CMK (cell line): ENCODE results near the gene RNF41.
"Not testable (repeated sequence)": the region's sequence is repeated elsewhere in the genome, so short reads cannot be mapped to it uniquely, and the experiment has no call there.

Source experiments
- DNase-seq: peaks from one replicate; pipeline ENCODE4 v3.0.0-alpha.2; 2010; ENCODE audit warnings: low read depth

Gene RNF41

DNA sequence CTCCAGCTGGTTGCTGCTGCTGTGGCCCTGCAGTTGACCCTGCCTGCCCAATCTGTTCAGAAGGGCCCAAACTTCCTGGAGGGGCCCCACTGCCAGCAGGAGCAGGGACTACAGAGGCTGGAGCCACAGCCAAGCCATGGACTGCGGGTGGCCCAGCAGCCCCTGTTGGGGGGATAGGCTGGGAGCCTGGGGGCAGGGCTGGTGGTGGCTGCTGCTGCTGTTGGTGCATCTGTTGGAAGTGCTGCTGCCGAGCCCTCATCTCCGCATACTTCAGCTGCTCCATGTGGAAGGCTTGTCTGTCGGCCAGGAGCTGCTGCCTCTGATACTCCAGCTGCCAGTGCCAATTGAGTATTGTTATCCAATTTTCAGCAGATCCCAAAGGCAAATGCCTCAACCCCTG lies 56.4 kb downstream of the RNF41 start:
- no peak for DNase-seq

DNA sequence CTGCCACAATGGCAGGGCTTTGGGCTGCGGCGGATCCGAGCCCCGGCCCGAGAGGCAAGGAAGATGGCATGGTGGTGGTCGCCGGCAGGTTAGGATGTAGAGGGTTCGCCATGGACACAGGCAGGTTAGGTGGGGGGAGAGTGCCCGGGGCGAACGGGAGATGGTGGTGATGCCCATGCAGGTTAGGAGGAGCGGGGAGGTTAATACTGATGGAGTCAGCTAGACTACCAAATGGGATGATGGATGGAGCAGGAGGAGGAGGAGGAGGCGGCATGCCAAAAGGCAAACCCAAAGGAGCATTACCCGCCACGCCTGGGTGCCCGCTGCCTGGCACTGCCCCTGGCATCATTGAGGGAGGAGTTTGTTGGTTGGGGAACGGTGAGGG lies 57.4 kb downstream of the RNF41 start:
- no peak for DNase-seq

DNA sequence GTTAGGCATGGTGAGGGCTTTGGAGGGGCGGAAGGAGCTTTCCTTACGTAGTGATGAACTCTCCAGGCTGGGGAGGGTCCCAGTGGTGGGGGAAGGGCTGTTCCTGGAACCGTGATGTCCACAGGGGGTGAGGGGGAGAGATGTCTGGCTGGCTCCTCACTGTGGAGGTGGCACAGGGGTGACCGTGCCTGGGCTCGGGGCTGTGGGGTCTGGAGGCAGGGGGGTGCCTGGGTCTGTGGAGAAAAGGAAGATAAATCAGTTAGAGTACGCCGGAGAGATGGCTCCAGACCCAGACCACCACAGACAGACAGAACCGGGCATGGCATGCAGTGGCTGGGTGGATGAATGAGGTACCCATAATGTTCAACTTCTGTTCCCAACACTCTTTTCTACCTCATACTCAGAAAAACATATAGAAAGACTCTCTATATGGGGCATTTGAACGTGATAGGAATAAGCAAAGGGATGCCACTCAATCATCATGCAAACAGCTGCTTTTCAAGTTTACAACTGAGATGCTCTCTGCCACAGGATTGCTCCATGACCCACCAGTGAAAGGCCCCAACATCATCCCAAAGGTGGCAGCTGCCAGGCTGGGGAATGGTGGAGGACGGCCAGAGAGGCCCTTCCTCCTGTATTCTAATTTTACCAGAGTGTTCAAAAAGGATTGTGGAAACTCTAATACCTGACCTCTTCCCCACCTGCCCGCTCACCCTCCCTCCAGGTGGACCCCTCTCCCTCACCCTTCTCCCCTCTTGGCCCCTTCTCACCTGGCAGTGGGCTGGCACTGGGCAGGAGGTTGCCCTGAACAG lies 58.0 kb downstream of the RNF41 start:
- DNase-seq = no peak

DNA sequence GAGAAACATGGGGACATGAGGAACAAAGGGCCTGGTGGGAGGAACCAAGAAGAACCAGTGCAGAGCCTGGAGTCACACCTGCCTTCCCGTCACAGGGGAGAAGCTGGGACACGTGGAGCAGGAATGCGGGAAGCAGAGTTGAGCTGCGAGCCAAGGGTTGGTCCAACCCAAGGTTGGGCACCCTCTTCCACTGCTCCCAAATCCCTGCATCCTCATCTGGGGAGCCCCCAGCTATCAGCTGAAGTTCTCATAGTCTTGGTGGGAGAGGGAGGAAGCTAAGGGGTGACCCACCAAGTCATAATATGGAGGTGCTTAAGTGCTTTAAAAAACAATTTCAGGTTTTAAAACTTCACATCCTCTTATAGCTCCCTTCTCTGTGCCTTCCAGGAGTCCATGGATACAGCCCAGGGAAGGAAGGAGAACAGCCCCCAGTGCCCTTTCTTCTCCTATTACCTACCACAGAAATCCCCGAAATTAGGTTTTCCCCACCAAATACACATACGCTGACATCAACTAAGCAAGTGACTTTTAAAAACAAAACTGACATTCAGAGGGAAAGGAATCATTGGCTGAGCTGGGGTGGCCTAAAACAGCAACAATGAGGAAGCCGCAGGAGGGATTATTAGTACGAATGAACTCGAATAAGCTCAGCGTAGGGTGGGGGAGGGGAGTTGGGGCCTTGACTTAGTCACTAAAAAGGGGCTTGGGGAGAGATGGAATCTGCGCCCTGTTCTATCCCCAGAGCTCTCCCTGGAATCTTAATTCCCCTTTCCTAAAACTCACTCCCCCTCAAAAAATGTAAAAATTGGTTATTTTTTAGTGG lies 59.0 kb downstream of the RNF41 start:
- no peak for DNase-seq

DNA sequence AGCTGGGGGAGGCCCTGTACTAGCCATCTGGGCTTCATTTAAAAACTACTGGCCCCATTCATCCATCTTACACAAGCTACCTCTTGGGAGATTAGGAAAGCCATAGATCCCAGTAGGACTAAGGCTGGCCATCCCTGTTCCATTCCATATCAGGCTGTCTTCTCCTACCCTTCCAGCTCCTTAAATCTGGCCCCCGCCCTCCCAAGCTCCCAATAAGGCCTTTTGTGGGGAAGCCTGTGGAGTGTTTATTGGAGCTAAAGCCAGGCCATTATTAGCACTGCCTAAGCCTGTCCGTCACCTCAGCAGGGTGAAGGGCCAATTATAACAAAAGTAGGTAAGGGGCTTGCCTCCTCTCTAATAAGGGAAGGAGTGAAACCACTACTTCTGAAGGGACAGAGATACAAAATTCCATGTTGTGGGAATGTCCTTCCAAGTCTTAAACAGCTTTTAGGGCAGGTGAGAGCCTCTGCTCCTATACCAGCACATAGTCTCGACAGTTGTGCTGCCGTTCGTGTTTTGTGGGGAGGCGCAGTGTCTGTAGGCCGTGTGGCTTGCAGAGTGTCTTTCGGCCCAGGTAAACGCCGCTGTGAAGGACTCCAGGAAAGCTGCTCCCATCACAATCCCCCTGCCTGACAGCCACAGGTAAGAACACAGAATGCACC lies 59.9 kb downstream of the RNF41 start:
- DNase-seq = no peak

DNA sequence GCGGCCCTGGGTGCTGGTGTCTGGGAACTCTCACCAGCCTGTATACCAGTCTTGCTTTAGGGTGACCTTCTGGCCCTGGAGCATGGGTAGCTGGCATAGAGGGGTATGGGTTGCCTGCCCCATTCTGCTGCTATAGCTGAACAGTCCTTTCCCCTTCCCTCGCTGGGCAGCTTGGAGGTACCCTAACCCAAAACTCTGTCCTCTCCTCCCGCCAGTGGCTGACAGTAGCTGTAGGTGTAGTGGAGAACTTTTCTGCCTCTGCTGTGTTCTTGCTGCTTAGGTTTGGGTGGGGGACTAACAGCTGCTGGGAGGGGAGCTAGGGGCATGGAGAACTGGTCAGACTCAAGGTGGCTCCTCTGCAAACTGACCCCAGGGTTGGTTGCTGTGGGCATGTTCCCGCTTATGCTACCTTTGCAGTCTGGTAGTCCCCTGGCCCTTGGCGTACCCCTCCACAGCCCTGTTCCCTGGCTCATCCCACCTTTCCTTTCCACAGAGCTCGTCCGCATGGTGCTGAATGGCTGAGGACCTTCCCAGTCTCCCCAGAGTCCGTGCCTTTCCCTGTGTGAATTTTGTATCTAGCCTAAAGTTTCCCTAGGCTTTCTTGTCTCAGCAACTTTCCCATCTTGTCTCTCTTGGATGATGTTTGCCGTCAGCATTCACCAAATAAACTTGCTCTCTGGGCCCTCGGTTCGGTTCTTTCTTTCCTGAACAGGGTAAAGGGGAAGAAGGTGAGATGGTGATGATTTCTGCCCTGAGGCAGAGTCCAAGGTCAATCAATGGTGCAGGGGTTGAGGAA lies 60.6 kb downstream of the RNF41 start:
- no peak for DNase-seq

DNA sequence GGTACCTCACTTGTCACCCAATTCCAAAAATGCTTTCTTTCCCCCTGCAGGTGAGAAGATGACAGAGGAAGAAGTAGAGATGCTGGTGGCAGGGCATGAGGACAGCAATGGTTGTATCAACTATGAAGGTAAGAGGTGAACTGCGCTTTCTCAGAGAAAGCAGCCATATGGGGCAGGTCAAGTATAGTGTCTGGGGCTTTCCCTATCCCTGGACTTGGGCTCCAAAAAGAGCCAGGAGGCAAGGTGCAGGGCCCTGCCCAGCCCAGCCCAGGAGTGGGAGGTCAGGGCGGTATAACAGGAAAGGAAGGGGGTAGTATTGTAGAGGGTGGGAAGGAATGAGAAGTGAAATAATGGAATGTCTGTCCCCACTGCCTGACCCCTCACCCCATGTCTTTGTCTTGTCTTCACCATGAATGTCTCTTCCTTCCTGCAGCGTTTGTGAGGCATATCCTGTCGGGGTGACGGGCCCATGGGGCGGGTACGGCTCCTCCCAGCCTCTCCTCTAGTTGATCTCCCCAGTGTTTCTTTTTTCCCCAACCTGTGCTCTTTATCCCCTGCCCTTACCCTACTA lies 61.4 kb downstream of the RNF41 start:
- DNase-seq = no peak

DNA sequence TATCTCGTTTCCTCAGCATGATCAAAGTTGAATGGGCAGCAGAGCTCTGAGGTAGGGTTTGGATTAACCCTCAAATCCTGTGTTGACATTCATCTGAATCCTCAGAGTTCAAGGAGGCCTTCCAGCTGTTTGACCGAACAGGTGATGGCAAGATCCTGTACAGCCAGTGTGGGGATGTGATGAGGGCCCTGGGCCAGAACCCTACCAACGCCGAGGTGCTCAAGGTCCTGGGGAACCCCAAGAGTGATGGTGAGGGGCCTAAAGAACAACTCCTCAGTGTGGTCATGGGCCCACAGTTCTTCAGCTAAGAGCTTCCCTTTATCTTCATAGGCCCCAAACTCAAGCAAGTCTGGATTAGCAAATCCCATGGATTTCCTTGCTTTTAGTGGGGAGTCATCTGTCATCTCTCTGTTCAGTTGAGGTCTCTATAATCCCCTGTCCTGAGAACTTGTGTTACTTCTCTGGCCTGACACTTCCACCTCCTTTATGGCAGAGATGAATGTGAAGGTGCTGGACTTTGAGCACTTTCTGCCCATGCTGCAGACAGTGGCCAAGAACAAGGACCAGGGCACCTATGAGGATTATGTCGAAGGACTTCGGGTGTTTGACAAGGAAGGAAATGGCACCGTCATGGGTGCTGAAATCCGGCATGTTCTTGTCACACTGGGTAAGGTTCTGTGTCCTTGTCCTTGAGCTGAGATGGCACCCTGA lies 62.1 kb downstream of the RNF41 start:
- no peak for DNase-seq

DNA sequence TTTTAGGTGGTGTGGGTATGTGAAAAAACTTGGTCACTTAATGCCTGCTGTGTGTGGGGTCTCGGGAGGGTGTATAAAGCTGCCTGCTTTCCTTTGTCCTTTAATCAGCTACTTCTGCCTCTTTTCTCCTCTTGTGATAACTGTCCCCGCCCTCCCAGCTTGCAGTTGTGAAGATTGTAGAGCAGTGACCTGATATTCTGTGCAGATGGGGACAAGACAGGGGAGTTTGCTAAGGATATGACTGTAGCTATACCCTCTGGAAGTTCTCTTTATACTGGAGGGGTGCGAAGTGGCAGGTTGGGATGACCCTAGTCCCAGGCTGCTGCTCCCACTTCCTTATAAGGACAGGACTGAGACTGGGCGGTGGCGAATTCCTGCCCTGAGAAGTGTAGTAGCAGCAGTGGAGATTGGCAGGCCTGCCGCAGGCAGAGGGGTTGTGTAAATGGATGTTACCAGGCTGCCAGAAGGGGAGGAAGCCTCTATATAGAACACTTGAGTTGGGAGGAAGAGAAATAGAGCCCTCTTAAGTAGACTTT lies 62.7 kb downstream of the RNF41 start:
- no peak for DNase-seq

DNA sequence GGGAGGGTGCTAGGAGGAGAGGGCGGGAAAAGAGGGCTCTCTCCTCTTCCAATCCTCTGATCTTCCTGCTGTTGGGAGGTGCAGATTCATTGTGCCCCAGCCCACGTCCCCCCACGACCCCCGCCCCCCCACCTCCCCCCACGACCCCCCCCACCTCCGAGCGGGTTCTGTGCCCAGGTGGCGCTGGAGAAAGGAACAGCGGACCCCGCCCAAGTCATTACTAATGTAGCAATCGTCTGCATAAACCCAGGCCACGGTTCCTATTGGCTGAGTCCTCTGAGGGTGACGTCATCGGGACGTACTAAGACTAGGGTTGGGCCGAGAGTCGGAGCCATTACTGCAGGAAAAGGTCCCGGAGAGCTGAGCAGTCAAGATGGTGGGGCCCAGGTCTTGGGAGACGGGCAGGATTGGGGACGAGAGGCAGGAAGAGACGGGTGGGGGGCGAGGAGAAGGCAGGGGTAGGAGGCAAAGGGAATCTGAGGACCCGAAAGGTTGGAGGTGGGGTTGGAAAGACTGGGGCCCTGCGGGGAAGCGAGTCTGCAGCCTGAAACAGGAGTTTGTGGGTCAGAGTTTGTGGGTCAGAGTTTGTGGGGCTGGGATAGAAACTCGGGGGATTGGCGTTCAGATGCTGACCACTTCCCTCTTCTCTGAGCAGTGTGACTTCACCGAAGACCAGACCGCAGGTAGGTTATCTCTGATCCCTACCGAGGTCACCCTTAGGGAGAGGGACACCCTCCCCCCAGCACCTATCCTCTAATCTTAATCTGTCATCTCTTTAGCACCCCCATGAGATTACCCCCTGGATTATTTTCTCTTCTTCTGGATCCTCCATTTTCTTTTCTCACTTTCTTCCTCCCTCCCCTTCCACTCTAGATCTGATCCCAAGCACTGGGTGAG lies 63.4 kb downstream of the RNF41 start, which contains the start of gene MYL6:
MYL6 (plus strand) TSS at position 331 of the 897 bp plus-strand sequence; CDS start at position 374, 43 bp downstream.
- peak; percentile 91 for DNase-seq

DNA sequence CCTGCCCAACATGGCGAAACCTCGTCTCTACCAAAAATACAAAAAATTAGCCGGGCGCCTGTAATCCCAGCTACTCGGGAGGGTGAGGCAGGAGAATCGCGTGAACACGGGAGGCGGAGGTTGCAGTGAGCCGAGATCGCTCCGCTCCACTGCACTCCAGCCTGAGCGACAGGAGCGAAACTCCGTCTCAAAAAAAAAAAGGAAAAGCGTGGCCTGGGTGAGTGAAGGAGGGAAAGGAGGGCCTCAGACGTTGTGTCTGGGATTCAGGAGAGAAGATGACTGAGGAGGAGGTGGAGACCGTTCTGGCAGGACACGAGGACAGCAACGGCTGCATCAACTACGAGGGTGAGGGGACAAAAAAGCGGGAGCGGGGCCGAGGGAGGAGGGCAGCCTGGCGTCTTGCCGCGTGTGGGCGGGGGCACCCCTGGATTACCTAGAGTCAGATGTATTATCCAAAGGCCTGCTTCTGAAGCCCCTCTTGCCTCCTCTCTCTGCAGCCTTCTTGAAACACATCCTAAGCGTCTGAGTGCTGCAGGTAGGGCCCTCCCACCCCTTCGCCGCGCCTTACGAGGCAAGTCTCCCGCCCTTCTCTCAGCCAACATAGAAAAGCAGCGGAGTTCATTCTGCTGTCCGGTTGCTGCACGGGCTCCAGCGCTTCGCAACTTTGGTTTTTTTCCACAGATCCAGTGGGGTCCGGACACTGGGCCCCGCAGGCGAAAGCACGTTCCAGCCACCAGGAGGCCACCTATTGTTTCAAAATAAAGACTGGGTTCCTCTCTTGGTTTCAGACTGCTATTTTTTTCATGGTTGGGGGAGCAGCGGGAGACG lies 64.3 kb downstream of the RNF41 start:
- peak; percentile 49 for DNase-seq

DNA sequence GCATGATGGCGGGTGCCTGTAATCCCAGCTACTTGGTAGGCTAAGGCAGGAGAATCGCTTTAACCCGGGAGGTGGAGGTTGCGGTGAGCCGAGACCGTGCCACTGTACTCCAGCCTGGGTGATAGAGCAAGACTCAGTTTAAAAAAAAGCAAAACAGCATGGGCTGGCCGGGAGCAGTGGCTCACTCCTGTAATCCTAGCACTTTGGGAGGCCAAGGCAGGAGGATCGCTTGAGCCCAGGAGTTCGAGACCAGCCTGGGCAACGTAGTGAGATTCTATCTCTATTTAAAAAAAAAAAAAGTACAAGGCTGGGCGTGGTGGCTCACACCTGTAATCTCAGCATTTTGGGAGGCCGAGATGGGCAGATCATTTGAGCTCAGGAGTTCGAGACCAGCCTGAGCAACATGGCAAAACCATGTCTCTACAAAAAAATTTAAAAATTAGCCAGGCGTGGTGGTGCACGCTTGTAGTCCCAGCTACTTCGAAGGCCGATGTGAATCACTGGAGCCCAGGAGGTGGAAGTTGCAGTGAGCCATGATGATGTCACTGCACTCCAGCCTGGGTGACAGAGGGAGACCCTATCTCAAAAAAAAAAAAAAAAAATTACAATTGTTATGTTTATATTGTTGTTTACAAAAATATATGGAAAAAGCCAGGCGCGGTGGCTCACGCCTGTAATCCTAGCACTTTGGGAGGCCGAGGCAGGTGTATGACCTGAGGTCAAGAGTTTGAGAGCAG lies 65.1 kb downstream of the RNF41 start:
- DNase-seq = not testable (repeated sequence)

DNA sequence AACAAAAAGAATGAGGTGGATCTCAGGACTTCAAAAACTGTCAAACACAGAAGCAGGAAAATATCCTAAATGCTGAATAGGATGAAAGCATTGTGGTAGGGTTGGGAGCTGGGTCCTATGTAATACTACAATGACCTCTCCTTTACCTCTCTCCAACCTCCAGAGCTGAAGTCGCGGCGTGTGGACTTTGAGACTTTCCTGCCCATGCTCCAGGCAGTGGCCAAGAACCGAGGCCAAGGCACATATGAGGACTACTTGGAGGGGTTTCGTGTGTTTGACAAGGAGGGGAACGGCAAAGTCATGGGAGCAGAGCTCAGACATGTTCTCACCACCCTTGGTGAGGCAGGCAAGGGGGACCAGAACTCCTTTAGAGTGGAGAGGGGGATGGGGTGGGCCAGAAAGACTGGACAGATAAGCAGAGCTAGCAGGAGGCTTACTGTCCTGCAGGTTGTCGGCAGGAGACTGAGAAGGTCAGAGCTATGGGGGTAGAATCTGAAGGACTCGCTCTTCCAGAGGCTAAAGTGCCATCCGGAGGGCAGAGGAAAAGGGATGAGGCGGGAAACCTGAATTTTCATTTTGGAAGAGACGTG lies 66.4 kb downstream of the RNF41 start:
- no peak for DNase-seq

DNA sequence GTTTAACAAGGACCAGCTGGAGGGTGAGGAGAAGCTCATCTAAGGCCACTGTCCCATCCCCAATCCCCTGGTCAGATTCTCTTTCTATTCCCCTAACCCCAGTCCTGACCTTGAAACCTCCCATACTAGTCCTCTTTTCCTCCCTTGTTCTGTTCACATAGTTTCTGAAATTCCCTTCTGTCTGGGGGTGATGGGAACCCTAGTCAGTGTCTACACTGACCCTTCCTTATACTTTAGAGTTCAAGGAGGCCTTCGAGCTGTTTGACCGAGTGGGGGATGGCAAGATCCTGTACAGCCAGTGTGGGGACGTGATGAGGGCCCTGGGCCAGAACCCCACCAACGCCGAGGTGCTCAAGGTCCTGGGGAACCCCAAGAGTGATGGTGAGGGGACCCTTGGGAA lies 66.9 kb downstream of the RNF41 start:
- no peak for DNase-seq

DNA sequence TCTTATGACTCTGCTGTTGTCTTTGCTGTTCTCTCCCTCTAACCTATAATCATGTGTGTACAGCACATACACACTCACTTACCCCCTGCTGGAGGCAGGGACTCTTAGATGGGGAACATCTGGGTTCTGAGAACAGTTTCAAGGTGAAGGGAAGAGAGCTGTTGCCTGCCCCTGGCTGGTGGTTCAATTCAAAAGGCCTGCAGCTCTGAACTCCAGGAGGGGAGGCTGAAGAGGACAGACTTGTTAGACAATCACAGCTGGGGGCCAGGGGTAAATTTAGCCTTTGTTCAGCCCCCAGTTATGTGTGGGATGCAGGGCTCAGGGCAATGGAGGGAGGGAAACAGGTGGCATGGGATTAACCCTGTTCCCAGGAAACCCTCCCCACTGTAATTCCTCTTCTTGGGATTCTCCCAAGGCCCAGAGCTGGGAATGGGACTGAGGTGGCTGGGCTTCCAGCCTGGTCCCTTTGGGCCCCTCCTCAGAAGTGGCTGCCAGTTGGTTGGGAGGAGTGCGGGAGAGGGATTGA lies 67.4 kb downstream of the RNF41 start:
- no peak for DNase-seq

DNA sequence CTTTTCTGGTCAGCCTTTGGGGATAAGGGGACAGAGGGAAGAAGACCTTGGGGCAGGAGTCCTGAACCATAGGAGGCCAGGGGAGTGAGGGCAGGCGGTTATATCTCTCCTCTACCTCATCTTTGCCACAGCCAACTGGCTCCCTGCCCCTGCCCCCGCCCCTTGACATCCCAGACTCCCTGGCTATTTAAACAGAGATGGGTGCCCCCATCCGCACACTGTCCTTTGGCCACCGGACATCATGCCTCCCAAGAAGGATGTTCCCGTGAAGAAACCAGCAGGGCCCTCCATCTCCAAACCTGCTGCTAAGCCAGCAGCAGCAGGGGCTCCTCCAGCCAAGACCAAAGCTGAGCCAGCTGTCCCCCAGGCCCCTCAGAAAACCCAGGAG lies 68.0 kb downstream of the RNF41 start:
- DNase-seq = no peak
